Measurements from ENCODE around the gene LARGE2. TPM values are rescaled to one million over a fixed set of nuclear protein-coding genes. Genes with fewer than 3 reads are reported as not detected.
"Not testable (repeated sequence)": the region's sequence is repeated elsewhere in the genome, so short reads cannot be mapped to it uniquely, and the experiment has no call there.

LARGE2 gene
- total and polyA plus RNA-seq, 3 experiments from 2014 or later, result 2.6 to 14.4 (median 3.2) TPM

DNA sequence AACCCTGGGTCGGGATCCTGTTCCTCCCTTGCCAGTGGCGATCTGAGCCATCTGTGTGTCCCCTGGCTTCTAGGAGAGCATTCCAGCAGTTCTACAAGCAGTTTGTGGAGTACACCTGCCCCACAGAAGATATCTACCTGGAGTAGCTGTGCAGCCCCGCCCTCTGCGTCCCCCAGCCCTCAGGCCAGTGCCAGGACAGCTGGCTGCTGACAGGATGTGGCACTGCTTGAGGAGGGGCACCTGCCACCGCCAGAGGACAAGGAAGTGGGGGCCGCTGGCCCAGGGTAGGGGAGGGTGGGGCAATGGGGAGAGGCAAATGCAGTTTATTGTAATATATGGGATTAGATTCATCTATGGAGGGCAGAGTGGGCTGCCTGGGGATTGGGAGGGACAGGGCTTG lies 16.9 kb upstream of the LARGE2 start:
- H3K27me3 Mint-ChIP-seq; H3K4me1 ChIP-seq (ENCODE audit: insufficient read depth, low read length); CTCF ChIA-PET; H3K4me3 ChIP-seq (ENCODE audit: low read length); H3K4me3 Mint-ChIP-seq; H3K36me3 ChIP-seq (ENCODE audit: insufficient read depth, low read length); H3K27me3 ChIP-seq (ENCODE audit: insufficient read depth, low read length, poor library complexity, severe bottlenecking); POLR2A ChIA-PET; H3K9me3 ChIP-seq (ENCODE audit: low read length); H3K9me3 Mint-ChIP-seq; H3K27ac ChIP-seq (ENCODE audit: low read depth, low read length); DNase-seq: not testable (repeated sequence)
- Mint-ChIP-seq H3K27ac (peak overlapping the region in 1 of 8 donors; percentile 43), H3K36me3 (peaks cover 0 to 17% (median 0%) of the 10 kb centered on the region in 3 donors), H3K4me1 (peaks cover 3 to 23% (median 7%) of the 10 kb centered on the region in 3 donors)

DNA sequence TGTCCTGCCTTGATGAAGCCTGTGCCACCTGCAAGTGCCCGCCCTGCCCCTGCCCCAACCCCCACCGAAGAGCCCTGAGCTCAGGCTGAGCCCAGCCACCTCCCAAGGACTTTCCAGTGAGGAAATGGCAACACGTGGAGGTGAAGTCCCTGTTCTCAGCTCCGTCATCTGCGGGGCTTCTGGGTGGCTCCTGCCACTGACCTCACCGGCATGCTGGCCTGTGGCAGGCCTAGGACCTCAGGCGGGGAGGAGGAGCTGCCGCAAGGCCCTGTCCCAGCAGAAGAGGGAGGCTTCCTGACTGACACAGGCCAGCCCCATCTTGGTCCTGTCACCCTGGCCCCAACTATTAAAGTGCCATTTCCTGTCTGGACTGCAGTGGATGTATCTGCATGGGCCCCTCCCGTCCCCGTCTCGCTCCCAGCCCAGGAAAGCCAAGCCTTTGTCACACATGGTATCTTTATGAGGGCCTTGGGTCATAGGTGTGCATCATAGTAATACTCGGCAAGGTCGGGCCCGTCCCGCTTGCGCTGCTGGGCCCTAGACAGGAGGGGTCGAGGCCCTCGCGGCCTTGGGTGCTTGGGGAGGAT lies 16.3 kb upstream of the LARGE2 start:
- Histone ChIP-seq H3K4me1 (ENCODE audit: insufficient read depth, low read length) (no peaks in the 10 kb centered on the region), H3K27ac (ENCODE audit: low read depth, low read length) (no peak overlapping the region), H3K4me3 (ENCODE audit: low read length) (no peak overlapping the region), H3K9me3 (ENCODE audit: low read length) (no peaks in the 10 kb centered on the region), H3K36me3 (ENCODE audit: insufficient read depth, low read length) (peaks cover 8% of the 10 kb centered on the region), H3K27me3 (ENCODE audit: insufficient read depth, low read length, poor library complexity, severe bottlenecking) (no peaks in the 10 kb centered on the region)
- DNase-seq, result no peak
- peaks cover 3 to 20% (median 6%) of the 10 kb centered on the region in 3 donors for H3K4me1 Mint-ChIP-seq
- peaks cover 0 to 1% of the 10 kb centered on the region in 2 donors for H3K27me3 Mint-ChIP-seq
- H3K4me3 Mint-ChIP-seq, result no peak overlapping the region
- no peaks in the 10 kb centered on the region for H3K9me3 Mint-ChIP-seq
- peak overlapping the region in 2 of 8 donors; percentile 51 to 84 for H3K27ac Mint-ChIP-seq
- peaks cover 0 to 23% (median 0%) of the 10 kb centered on the region in 3 donors for H3K36me3 Mint-ChIP-seq
- CTCF ChIA-PET, result no interaction called here
- POLR2A ChIA-PET, result no interaction called here

DNA sequence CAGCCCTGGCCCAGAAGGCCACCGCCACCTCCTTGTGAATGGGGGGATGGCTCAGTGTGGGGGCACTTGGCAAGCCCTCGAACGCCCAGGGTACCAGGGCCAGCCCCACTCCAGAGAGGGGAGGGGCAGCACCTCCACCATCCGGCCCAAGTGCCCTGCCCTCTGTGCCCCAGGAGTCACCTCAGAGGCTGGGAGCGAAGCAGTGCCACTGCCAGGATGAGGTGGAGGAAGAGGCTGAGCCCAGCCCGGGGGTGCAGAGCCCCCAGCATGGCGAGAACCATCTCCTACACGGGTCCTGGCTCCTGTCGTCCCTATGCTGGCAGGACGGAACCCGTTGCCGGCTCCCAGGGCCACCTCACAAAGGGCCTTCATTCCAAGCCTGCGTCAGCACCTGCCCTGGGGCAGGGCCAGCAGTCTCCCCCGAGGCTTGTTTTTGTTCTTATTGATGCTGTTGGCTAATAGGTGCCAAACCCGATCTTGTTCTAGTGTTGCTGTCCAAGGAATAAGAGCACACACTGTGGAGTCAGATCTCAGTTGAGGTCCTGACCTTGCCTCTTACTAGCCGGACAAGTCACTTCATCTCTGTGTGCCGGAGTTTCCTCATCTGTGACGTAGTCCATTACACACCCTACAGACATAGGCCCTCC lies 15.4 kb upstream of the LARGE2 start, which contains the start of gene FREY1:
Gene FREY1, minus strand, starts transcription at position 307 of the 647 bp plus-strand sequence. Its CDS starts 26 bp downstream, at position 281.
- Mint-ChIP-seq H3K27me3 (peaks cover 0 to 1% of the 10 kb centered on the region in 2 donors), H3K4me1 (peaks cover 3 to 20% (median 6%) of the 10 kb centered on the region in 3 donors), H3K4me3 (peak within 1 kb of the TSS in 1 of 7 donors; percentile 4), H3K27ac (peak within 1 kb of the TSS in 3 of 8 donors; percentile 7 to 84 (median 58)), H3K9me3 (no peaks in the 10 kb centered on the region), H3K36me3 (peaks cover 0 to 30% (median 0%) of the 10 kb centered on the region in 3 donors)
- Histone ChIP-seq H3K27ac (ENCODE audit: low read depth, low read length) (no peak within 1 kb of the TSS), H3K9me3 (ENCODE audit: low read length) (no peaks in the 10 kb centered on the region), H3K4me1 (ENCODE audit: insufficient read depth, low read length) (no peaks in the 10 kb centered on the region), H3K27me3 (ENCODE audit: insufficient read depth, low read length, poor library complexity, severe bottlenecking) (no peaks in the 10 kb centered on the region), H3K36me3 (ENCODE audit: insufficient read depth, low read length) (peaks cover 11% of the 10 kb centered on the region), H3K4me3 (ENCODE audit: low read length) (no peak within 1 kb of the TSS)
- POLR2A ChIA-PET, result no interaction called here
- CTCF ChIA-PET, result no interaction called here
- DNase-seq, result no peak

DNA sequence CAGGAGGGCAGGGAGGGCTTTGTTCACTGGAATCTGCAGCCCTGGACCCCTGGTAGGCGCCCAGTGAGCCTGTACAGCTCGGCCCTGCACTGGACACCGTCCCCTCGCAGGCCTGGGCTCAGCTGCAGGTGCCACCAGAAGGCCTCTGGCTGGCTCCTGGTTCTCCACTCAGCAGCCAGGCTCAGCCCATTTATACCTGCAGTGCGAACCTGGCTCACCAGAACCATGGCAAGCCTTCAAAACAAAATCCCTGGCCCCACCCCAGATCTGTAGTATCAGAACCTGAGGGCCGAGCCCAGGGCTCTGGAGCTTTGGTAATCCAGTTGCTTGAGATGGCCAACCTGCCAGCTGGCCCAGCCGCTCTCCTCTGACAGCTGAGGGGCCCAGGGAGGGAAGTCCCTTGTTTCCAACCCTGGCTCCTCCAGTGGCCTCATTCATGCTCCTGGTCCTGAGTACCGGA lies 14.5 kb upstream of the LARGE2 start:
- H3K27me3 ChIP-seq (ENCODE audit: insufficient read depth, low read length, poor library complexity, severe bottlenecking), result no peaks in the 10 kb centered on the region

DNA sequence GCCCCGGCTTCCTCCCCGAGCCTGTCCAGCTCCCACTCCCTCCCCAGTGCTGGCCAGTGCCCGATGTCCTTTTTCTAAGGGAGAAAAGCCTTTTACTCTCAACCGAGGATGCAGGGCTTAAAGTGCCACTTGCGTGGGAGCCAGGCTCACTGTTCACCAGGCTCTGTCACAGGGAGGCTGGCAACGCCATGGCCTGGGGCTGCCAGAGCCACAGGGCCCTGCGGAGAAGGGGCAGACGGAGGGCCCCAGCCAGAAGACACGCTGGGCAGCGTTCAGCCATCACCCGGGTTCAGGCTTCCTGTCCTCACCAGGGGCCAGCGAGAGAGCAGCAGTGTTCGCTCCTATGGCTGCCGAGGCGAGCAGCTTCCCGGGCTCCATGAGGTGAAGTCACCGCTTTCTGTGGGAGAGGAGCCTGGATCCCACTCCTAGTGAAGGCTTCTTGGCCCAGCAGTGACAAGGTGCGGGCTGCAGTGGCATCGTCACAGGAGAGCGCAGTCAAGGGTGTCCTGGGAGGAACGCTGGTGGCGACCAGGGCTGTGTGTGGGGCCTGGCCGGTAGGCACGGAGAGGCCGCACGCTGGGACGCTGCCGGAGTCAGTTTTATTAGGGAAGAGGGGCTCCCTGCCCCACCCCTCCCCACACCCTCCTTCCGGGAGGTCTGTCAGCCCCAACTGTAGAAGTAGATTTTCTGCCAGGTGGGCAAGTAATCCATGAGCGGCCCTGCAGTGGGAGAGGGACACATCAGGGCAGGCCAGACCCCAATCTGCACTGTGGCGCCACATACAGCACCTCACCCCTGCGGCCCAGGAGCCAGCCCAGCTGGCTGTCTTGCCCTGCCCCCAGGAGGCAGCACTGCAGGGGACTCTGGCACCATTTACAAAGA lies 12.6 kb upstream of the LARGE2 start:
- DNase-seq, result no peak
- ChIA-PET POLR2A (no interaction called here), CTCF (no interaction called here)
- Histone ChIP-seq H3K4me1 (ENCODE audit: insufficient read depth, low read length) (no peaks in the 10 kb centered on the region), H3K27ac (ENCODE audit: low read depth, low read length) (no peak overlapping the region), H3K36me3 (ENCODE audit: insufficient read depth, low read length) (peaks cover 27% of the 10 kb centered on the region), H3K9me3 (ENCODE audit: low read length) (no peaks in the 10 kb centered on the region), H3K27me3 (ENCODE audit: insufficient read depth, low read length, poor library complexity, severe bottlenecking) (no peaks in the 10 kb centered on the region), H3K4me3 (ENCODE audit: low read length) (no peak overlapping the region)
- no peaks in the 10 kb centered on the region for H3K9me3 Mint-ChIP-seq
- peak overlapping the region in 1 of 8 donors; percentile 45 for H3K27ac Mint-ChIP-seq
- peaks cover 0 to 50% (median 0%) of the 10 kb centered on the region in 3 donors for H3K36me3 Mint-ChIP-seq
- peaks cover 0 to 1% of the 10 kb centered on the region in 2 donors for H3K27me3 Mint-ChIP-seq
- peaks cover 3 to 28% (median 6%) of the 10 kb centered on the region in 3 donors for H3K4me1 Mint-ChIP-seq
- peak overlapping the region in 1 of 7 donors; percentile 60 for H3K4me3 Mint-ChIP-seq

More for the DNA sequence above, 14.5 kb upstream of the LARGE2 start:
- POLR2A ChIA-PET, result no interaction called here
- Mint-ChIP-seq H3K4me3 (no peak overlapping the region), H3K4me1 (peaks cover 3 to 20% (median 6%) of the 10 kb centered on the region in 3 donors), H3K9me3 (no peaks in the 10 kb centered on the region), H3K27me3 (peaks cover 0 to 1% of the 10 kb centered on the region in 2 donors), H3K27ac (peak overlapping the region in 1 of 8 donors; percentile 88), H3K36me3 (peaks cover 0 to 32% (median 0%) of the 10 kb centered on the region in 3 donors)
- no peak overlapping the region for H3K4me3 ChIP-seq (ENCODE audit: low read length)
- no peak for DNase-seq
- no peaks in the 10 kb centered on the region for H3K4me1 ChIP-seq (ENCODE audit: insufficient read depth, low read length)
- peaks cover 11% of the 10 kb centered on the region for H3K36me3 ChIP-seq (ENCODE audit: insufficient read depth, low read length)
- H3K9me3 ChIP-seq (ENCODE audit: low read length), result no peaks in the 10 kb centered on the region
- CTCF ChIA-PET, result no interaction called here
- H3K27ac ChIP-seq (ENCODE audit: low read depth, low read length), result no peak overlapping the region

DNA sequence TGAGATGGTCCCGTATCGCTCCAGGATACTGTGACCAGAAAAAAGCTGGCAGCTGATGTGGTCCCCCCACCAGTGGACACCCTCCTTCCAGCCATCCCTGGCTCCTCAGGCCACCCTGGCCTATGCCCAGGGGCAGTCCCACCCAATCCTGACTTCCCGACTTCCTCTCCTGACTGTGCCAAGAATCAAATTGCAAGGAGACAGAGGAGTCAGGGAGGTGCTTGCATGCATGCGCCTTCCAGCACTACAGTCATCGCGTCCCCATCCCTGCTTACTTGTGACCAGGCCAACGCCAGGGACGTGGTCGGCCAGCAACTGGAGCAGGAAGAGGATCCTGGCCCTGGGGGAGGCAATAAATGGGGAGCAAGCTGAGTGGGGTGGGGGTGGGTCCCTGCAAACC lies 11.8 kb upstream of the LARGE2 start:
- Mint-ChIP-seq H3K27ac (no peak overlapping the region), H3K27me3 (peaks cover 0 to 1% of the 10 kb centered on the region in 2 donors), H3K4me3 (no peak overlapping the region), H3K9me3 (no peaks in the 10 kb centered on the region), H3K36me3 (peaks cover 0 to 57% (median 0%) of the 10 kb centered on the region in 3 donors), H3K4me1 (peaks cover 5 to 30% (median 9%) of the 10 kb centered on the region in 3 donors)
- Histone ChIP-seq H3K9me3 (ENCODE audit: low read length) (no peaks in the 10 kb centered on the region), H3K36me3 (ENCODE audit: insufficient read depth, low read length) (peaks cover 35% of the 10 kb centered on the region), H3K4me3 (ENCODE audit: low read length) (no peak overlapping the region), H3K27ac (ENCODE audit: low read depth, low read length) (no peak overlapping the region), H3K27me3 (ENCODE audit: insufficient read depth, low read length, poor library complexity, severe bottlenecking) (no peaks in the 10 kb centered on the region), H3K4me1 (ENCODE audit: insufficient read depth, low read length) (no peaks in the 10 kb centered on the region)
- CTCF ChIA-PET, result no interaction called here
- POLR2A ChIA-PET, result no interaction called here
- DNase-seq, result no peak

DNA sequence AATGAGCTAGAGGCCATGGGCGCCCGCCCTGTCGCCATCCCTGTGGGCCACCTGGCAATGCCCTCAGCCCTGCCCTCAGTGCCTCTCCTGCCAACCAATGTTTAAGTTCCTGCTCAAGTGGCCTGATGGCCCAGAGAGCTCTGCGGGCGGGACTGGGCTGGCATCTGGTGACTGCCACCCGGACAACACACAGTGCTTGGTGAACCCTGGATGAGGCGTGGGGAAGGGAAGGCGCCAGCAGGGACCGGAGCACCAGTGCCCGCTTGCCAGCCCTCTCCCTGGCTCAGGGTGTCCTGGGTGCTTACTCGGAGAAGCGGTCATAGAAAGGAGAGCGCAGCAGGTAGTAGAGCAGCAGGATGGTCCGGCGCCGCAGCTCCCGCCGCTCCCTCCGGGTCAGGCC lies 8.9 kb upstream of the LARGE2 start:
- H3K4me3 Mint-ChIP-seq, result peak overlapping the region in 1 of 7 donors; percentile 30
- peaks cover 18 to 42% (median 25%) of the 10 kb centered on the region in 3 donors for H3K4me1 Mint-ChIP-seq
- CTCF ChIA-PET, result no interaction called here
- Histone ChIP-seq H3K4me1 (ENCODE audit: insufficient read depth, low read length) (peaks cover 19% of the 10 kb centered on the region), H3K27me3 (ENCODE audit: insufficient read depth, low read length, poor library complexity, severe bottlenecking) (no peaks in the 10 kb centered on the region), H3K36me3 (ENCODE audit: insufficient read depth, low read length) (peaks cover 39% of the 10 kb centered on the region), H3K9me3 (ENCODE audit: low read length) (no peaks in the 10 kb centered on the region), H3K27ac (ENCODE audit: low read depth, low read length) (no peak overlapping the region), H3K4me3 (ENCODE audit: low read length) (no peak overlapping the region)
- no peak for DNase-seq
- peaks cover 0 to 78% (median 0%) of the 10 kb centered on the region in 3 donors for H3K36me3 Mint-ChIP-seq
- POLR2A ChIA-PET, result no interaction called here
- no peak overlapping the region for H3K27ac Mint-ChIP-seq
- H3K27me3 Mint-ChIP-seq, result no peaks in the 10 kb centered on the region
- no peaks in the 10 kb centered on the region for H3K9me3 Mint-ChIP-seq

All from CD8-positive, alpha-beta memory T cell (primary cell).